Kidney glomerular epithelial cell (primary cell): ENCODE results near the gene ABCC9.
"Not testable (repeated sequence)": the region's sequence is repeated elsewhere in the genome, so short reads cannot be mapped to it uniquely, and the experiment has no call there.

ENCODE experiments used
- DNase-seq: peaks from one replicate; lab custom pipeline; 2025; lab: John Stamatoyannopoulos, UW

Gene ABCC9

GRCh38 chr12:21814814-21815213, 126.4 kb downstream of the ABCC9 start:
- no peak for DNase-seq

GRCh38 chr12:21814327-21814726, 126.9 kb downstream of the ABCC9 start:
- DNase-seq: no peak

- no peak for DNase-seq
Measured at GRCh38 chr12:21813751-21814150, 127.5 kb downstream of the ABCC9 start.

GRCh38 chr12:21813125-21813524, 128.1 kb downstream of the ABCC9 start:
- no peak for DNase-seq

GRCh38 chr12:21812340-21812739, 128.9 kb downstream of the ABCC9 start:
- DNase-seq: not testable (repeated sequence)

- DNase-seq: no peak
Measured at GRCh38 chr12:21809100-21809499, 132.1 kb downstream of the ABCC9 start.

- no peak for DNase-seq
Measured at GRCh38 chr12:21806255-21806654, 135.0 kb downstream of the ABCC9 start.

GRCh38 chr12:21801522-21802288, 139.5 kb downstream of the ABCC9 start:
- peak; percentile 91 for DNase-seq

- peak; percentile 35 for DNase-seq
Measured at GRCh38 chr12:21800011-21800410, 141.2 kb downstream of the ABCC9 start.

- DNase-seq: no peak
Measured at GRCh38 chr12:21797539-21797938, 143.7 kb downstream of the ABCC9 start.

- no peak for DNase-seq
Measured at GRCh38 chr12:21795648-21796328, 145.4 kb downstream of the ABCC9 start.

- not testable (repeated sequence) for DNase-seq
Measured at GRCh38 chr12:21794807-21795595, 146.2 kb downstream of the ABCC9 start.

GRCh38 chr12:21789687-21790086, 151.5 kb downstream of the ABCC9 start:
- DNase-seq: not testable (repeated sequence)

- DNase-seq: no peak
Measured at GRCh38 chr12:21788089-21788983, 152.9 kb downstream of the ABCC9 start.

GRCh38 chr12:21786041-21786531, 155.1 kb downstream of the ABCC9 start:
- DNase-seq: no peak

GRCh38 chr12:21782723-21783122, 158.5 kb downstream of the ABCC9 start:
- DNase-seq: not testable (repeated sequence)

GRCh38 chr12:21780786-21781185, 160.4 kb downstream of the ABCC9 start:
- DNase-seq: no peak

- DNase-seq: no peak
Measured at GRCh38 chr12:21776175-21776574, 165.1 kb downstream of the ABCC9 start.

- DNase-seq: no peak
Measured at GRCh38 chr12:21775133-21775820, 165.9 kb downstream of the ABCC9 start.

- DNase-seq: no peak
Measured at GRCh38 chr12:21774358-21775132, 166.7 kb downstream of the ABCC9 start, which contains the start of gene KCNJ8. KCNJ8 (minus strand) TSS chr12:21774706; CDS start chr12:21773616, 1,090 bp downstream.
